Activated CD4-positive, alpha-beta T cell treated with anti-CD3 and anti-CD28 coated beads for 36 hours (primary cell): ENCODE results near the gene NFYA. TPM values are rescaled to one million over a fixed set of nuclear protein-coding genes. Genes with fewer than 3 reads are reported as not detected.

ENCODE experiments used
- total RNA-seq, 2 experiments: library from RNA; stranded (reverse); gene quantifications; one replicate each; pipeline ENCODE4 v1.2.3, GENCODE V29; 2021

Gene NFYA
- total RNA-seq, 2 experiments from 2014 or later: 31.5 to 38.2 TPM

Other genes with a start within 250 kb of the NFYA start
- gene UNC5CL, start 33.8 kb upstream of the NFYA start, total RNA-seq: 1 to 10 TPM; 1.8 to 1.9 TPM
- not detected for gene TSPO2, start 30.5 kb upstream of the NFYA start, total RNA-seq
- not detected for gene APOBEC2, start 19.8 kb upstream of the NFYA start, total RNA-seq
- gene OARD1, start 618 bp upstream of the NFYA start, total RNA-seq: 10 to 100 TPM; 35.3 to 45.1 TPM
- gene TREML1, start 81.4 kb downstream of the NFYA start, total RNA-seq: not detected
- not detected for gene TREM2, start 90.1 kb downstream of the NFYA start, total RNA-seq
- gene TREML2, start 128.2 kb downstream of the NFYA start, total RNA-seq: 1 to 10 TPM; 7.1 to 8.2 TPM
- not detected for gene TREML4, start 155.4 kb downstream of the NFYA start, total RNA-seq
- under 1 TPM; 0.62 to 0.86 TPM for gene TREM1, start 213.7 kb downstream of the NFYA start, total RNA-seq